ENCODE data around the gene EEF1AKMT4. TPM values are rescaled to one million over a fixed set of nuclear protein-coding genes. Genes with fewer than 3 reads are reported as not detected.
"Not testable (repeated sequence)": the region's sequence is repeated elsewhere in the genome, so short reads cannot be mapped to it uniquely, and the experiment has no call there.

The EEF1AKMT4 gene
- total RNA-seq, 1 donor from 2014 or later: 7.1 TPM

DNA sequence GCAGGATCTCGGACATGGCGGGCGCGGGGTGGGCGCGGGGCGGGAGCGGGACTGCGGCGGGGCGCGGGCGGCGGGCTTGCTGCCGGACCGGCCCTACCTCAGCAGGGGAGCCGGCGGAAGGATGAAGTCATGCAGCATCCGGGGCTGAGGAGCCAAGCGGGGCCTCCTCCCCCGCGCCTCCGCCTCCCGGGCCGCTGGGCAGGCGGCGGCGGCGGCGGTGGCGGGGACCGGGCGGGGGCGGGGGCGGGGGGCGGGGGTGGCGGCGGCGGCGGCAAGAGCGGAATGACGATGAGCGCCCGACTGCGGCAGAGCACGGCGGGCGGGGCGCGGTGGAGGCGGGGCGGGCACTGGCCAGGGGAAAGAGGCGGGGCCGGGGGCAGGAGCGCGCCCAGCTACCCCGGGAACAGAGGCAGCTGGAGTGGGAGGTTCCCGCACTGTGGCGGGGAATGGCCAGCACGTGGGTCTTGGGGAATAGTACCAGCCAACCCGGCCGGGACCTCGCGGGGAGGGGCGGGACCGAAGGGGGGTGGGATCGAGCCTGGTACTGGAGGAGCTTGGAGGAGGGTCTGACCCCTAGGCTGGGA is 11.9 kb downstream of the EEF1AKMT4 start, which contains the start of gene CAMK2N2:
Gene CAMK2N2 (minus strand): TSS at position 284 of the 584 bp plus-strand sequence. CDS start 268 bp downstream, at position 16.
- peak; percentile 52 for ATAC-seq

DNA sequence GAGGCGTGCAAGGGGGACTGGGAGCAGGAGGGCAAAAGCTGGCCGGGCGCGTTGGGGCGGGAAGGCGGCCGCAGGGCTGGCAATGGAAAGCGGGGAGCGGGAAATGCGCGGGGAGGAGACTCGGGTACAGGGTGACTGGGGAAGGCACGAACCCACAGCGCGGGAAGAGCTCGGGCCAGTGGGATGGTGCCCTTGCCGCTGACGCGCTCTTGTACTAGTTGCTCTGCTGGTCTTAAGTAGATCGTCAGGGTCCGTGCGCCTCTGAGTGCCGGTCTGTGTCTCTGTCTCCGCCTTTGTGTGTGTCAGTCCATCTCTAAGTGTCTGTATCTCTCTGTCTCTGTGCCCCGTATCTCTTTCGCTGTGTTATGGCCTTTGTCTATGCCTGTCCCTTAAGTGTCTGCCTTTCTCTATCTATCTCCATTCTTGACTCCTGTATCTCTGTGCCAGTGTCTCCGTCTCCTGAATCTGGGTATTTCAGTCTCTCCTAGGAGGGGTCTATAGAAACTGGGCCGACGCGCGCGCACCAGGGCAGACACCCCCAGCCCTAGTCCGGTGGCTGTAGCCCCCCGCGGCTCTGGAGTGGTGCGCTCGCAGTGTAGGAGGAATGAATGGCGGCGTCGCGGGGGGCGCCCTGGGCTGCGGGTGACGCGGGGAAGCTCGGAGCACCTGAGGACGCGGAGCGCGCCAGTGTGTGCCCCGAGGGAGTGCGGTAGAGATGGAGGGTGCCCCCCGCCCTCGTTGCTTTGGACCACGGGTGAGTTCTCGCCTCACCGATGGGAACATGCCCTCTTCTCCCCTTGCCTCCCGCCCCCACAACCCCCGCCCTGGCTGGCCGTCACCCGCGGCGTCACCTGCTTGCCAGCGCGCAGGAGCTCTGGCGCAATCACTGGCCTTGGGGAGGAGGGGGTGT is 12.6 kb downstream of the EEF1AKMT4 start:
- ATAC-seq: peak; percentile 9

DNA sequence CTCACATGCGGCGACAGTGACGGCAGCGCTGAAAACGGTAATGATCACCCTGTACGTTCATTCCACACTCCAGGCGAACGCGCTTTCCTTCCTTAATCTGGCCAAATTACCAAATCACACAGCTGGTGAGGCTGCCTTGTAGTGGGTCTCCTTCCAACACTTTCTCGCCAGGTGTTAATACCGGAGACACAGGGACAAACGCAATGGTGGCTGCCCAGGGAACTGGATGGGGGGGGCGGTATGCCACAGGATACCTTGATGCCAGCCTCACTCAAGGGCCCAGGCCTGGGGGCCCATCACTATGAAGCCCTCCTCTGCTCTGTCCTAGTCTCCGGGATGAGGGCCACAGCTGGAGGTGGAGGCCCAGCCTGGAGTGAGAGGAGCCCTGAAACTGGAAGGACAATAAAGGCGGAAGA is 13.3 kb downstream of the EEF1AKMT4 start:
- no peak for ATAC-seq

DNA sequence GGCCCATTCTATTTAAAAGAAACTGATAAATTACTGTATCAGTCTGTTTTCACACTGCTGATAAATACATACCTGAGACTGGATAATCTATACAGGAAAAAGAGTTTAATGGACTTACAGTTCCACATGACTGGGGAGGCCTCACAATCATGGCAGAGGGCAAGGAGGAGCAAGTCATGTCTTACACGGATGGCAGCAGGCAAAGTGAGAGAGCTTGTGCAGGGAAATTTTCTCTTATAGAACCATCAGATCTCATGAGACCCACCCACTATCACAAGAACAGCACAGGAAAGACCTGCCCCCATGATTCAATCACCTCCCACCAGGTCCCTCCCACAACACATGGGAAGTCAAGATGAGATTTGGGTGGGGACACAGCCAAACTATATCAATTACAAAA is 17.8 kb downstream of the EEF1AKMT4 start:
- not testable (repeated sequence) for ATAC-seq

DNA sequence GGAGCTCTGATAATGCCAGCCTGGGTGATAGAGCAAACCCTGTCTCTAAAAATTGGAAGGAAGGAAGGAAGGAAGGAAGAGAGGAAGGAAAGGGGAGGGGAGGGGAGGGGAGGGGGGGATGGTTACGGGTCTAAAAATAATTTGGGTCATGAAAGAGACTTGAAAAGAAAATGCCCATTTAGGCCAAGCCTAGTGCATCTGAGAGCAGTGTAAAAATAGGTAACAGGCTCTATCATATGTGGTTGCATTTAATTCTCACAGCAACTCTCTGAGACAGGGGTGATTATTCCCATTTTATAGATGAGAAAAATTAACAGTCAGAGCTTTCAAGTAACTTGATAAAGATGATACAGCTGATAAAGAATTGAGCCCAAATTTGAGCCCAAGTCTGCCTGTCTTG is 22.8 kb downstream of the EEF1AKMT4 start:
- ATAC-seq: no peak

GRCh38 chr3:184275381-184275701 is 25.9 kb downstream of the EEF1AKMT4 start:
- no peak for ATAC-seq

- ATAC-seq: peak; percentile 23
These were observed 26.8 kb downstream of the EEF1AKMT4 start, which contains the start of gene ECE2 for GRCh38 chr3:184275961-184276910. Gene ECE2, plus strand, starts transcription at chr3:184276022. Its CDS starts 132 bp downstream, at chr3:184276154.

- ATAC-seq: no peak
These were observed 27.9 kb downstream of the EEF1AKMT4 start for GRCh38 chr3:184277366-184277765.

DNA sequence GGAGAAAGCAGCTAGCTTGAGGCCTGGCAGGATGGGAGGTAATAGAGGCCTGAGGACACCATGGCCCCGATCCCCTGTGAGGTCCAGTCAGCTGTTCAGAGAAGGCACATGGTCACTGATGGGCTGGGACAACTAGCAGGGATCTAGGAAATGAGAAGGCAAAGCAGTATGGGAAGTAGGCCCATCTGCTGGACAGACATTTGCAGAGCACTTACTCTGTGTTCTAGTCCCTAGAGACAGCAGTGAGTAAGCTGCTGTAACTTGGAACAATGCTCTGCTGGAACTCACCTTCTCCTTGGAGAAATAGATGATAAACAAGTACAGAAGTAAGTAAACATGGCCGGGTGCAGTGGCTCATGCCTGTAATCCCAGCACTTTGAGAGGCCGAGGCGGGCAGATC is 33.5 kb downstream of the EEF1AKMT4 start:
- no peak for ATAC-seq

DNA sequence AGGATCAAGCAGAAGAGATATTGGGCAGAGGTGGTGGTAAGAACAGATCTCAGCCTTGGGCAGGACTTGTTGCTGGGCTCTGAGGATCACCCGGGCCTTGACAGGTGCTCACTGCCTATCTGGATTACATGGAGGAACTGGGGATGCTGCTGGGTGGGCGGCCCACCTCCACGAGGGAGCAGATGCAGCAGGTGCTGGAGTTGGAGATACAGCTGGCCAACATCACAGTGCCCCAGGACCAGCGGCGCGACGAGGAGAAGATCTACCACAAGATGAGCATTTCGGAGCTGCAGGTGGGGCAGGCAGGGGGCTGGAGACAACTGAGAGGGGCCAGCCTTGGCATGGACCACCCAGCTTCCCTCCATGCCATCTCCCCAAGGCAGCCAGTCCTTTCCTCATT is 34.2 kb downstream of the EEF1AKMT4 start:
- ATAC-seq: no peak

GRCh38 chr3:184284696-184285095 is 35.2 kb downstream of the EEF1AKMT4 start:
- peak; percentile 65 for ATAC-seq

GRCh38 chr3:184289426-184289938 is 40.0 kb downstream of the EEF1AKMT4 start:
- ATAC-seq: peak; percentile 40

GRCh38 chr3:184290331-184290730 is 40.9 kb downstream of the EEF1AKMT4 start:
- ATAC-seq: no peak

GRCh38 chr3:184291044-184291737 is 41.7 kb downstream of the EEF1AKMT4 start:
- ATAC-seq: peak; percentile 4

DNA sequence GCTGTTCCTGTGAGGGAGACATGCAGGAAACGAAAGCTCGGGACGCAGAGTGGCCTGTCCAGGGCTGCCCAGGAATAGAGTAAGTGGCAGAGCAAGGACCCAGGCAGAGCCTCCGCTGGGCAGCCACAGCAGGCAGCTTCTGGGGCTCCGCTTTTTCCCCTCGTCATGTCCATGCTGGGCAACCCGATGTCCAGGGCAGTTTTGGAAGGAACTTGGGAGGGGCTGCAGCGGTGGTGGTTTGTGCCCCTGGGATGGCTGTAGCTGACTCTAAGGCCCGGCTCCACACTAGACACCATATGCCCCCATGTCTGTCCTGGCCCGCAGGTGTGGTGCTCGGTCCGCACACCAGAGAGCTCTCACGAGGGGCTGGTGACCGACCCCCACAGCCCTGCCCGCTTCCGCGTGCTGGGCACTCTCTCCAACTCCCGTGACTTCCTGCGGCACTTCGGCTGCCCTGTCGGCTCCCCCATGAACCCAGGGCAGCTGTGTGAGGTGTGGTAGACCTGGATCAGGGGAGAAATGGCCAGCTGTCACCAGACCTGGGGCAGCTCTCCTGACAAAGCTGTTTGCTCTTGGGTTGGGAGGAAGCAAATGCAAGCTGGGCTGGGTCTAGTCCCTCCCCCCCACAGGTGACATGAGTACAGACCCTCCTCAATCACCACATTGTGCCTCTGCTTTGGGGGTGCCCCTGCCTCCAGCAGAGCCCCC is 42.4 kb downstream of the EEF1AKMT4 start:
- ATAC-seq: no peak

DNA sequence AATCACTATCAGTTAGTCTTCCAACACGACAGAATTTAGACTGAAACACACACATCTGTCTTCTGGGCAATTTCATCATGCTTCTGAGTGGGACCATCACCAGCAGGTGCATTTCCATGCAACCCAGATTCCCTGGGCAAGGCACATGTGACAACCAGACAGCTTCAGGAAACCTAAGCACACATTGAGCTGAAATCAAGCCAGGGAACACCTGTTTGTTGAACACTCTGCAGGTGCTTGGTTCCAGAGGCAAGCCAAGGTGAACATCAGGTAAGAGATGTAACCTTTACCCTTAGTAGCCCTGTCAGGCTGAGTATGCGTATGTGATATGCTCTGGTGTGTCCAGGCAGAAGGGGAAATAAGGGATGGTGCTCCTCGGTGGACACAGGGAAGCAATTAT is 46.3 kb downstream of the EEF1AKMT4 start:
- ATAC-seq: no peak

DNA sequence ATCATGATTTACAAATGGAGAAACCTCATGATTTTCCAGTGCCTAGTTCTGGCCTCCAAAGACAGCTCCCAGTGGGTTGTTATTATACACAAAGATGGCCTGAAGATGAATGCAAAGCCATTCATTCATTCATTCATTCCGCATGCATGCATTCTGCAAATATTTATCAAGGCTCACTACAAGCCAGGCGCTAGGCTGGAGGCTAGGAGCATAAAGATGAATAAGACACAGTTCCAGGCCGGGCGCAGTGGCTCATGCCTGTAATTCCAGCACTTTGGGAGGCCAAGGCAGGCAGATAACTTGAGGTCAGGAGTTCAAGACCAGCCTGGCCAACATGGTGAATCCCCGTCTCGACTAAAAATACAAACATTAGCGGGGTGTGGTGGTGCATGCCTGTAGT is 47.1 kb downstream of the EEF1AKMT4 start:
- ATAC-seq: no peak

- ATAC-seq: peak; percentile 99
These were observed 49.5 kb downstream of the EEF1AKMT4 start, which contains the start of gene PSMD2 for GRCh38 chr3:184298759-184299487. Gene PSMD2, plus strand, starts transcription at chr3:184299241. Its CDS starts 26 bp downstream, at chr3:184299267.

GRCh38 chr3:184299488-184300377 is 50.3 kb downstream of the EEF1AKMT4 start:
- ATAC-seq: peak; percentile 28
